Lower leg skin (tissue), 4 donors: ENCODE measurements around the gene SMAD6. TPM values are rescaled to one million over a fixed set of nuclear protein-coding genes. Genes with fewer than 3 reads are reported as not detected.

Source experiments
- DNase-seq, 2 donors: peaks; one replicate each; pipeline ENCODE4 v3.0.0-alpha.2; 2019; ENCODE audit warnings: low spot score in 2 of 2
- H3K4me3 ChIP-seq: fragments of 200-600 bp; sonication (generic); 2 replicates; pipeline ENCODE4 v1.5.1; 2017; ENCODE audit warnings: mild to moderate bottlenecking, low read depth; ENCODE audit not compliant: poor library complexity, severe bottlenecking
- CTCF ChIP-seq, 3 donors: fragments of 450-650 bp; IDR thresholded peaks; one replicate each; pipeline ENCODE4 v1.5.1; 2016; ENCODE audit warnings: antibody characterized with exemption in 3 of 3, mild to moderate bottlenecking in 3 of 3, moderate library complexity in 2 of 3
- POLR2A ChIP-seq, 2 donors: fragments of 450-650 bp; IDR thresholded peaks; one replicate each; pipeline ENCODE4 v1.6.1; 2016 to 2017; ENCODE audit warnings: antibody characterized with exemption in 2 of 2, mild to moderate bottlenecking in 1 of 2, moderate library complexity in 1 of 2
- WGBS, 2 donors: methylation state at CpG; one replicate each; pipeline ENCODE4 v1.1.5; 2018; 5-methylcytosine and 5-hydroxymethylcytosine counted together
- intact Hi-C: fragments of 100-400 bp; cut with DNase I; formaldehyde crosslinking; loops from one replicate; pipeline ENCODE4 v1.15.0; 2023; ENCODE audit warnings: low total_unique reads
- total RNA-seq, 4 donors: library from RNA; depleted of rRNA; stranded (reverse); fragments of >200 nt; gene quantifications; one replicate each; pipeline ENCODE4 v1.1.0, GENCODE V29; 2016

SMAD6 gene
- total RNA-seq, 4 donors from 2014 or later: 2.0 to 9.1 (median 6.7) TPM

GRCh38 chr15:66675446-66675845 lies 26.6 kb upstream of the SMAD6 start:
- no peak overlapping the region for H3K4me3 ChIP-seq
- TF ChIP-seq POLR2A (IDR thresholded peaks at IDR 0.05): no peak
- no peak for TF ChIP-seq CTCF (IDR thresholded peaks at IDR 0.05)
- no peak for DNase-seq
- intact Hi-C loops: no loop called here
- 71 to 76% methylated on average over 1 of the region's 1 CpG for WGBS, 2 donors

- H3K4me3 ChIP-seq: no peak overlapping the region
- intact Hi-C loops: no loop called here
- TF ChIP-seq CTCF (IDR thresholded peaks at IDR 0.05): no peak
- TF ChIP-seq POLR2A (IDR thresholded peaks at IDR 0.05): no peak
- no peak for DNase-seq
- 96 to 100% methylated on average over 1 of the region's 1 CpG for WGBS, 2 donors
Measured at GRCh38 chr15:66677336-66677735, 24.7 kb upstream of the SMAD6 start.

GRCh38 chr15:66679061-66679656 lies 22.9 kb upstream of the SMAD6 start:
- intact Hi-C loops: no loop called here
- WGBS, 2 donors: 76 to 83% methylated on average over 4 of the region's 4 CpGs
- no peak for DNase-seq
- H3K4me3 ChIP-seq: no peak overlapping the region
- TF ChIP-seq POLR2A (IDR thresholded peaks at IDR 0.05): no peak
- no peak for TF ChIP-seq CTCF (IDR thresholded peaks at IDR 0.05)

- intact Hi-C loops: no loop called here
- WGBS, 2 donors: 87 to 93% methylated on average over 9 to 10 of the region's 10 CpGs
- H3K4me3 ChIP-seq: no peak overlapping the region
- DNase-seq: no peak
- no peak for TF ChIP-seq CTCF (IDR thresholded peaks at IDR 0.05)
- no peak for TF ChIP-seq POLR2A (IDR thresholded peaks at IDR 0.05)
Measured at GRCh38 chr15:66679657-66680108, 22.4 kb upstream of the SMAD6 start.

GRCh38 chr15:66680502-66680901 lies 21.5 kb upstream of the SMAD6 start:
- TF ChIP-seq CTCF (IDR thresholded peaks at IDR 0.05) (no peak), POLR2A (IDR thresholded peaks at IDR 0.05) (no peak)
- intact Hi-C loops: no loop called here
- DNase-seq: no peak
- H3K4me3 ChIP-seq: no peak overlapping the region

- TF ChIP-seq POLR2A (IDR thresholded peaks at IDR 0.05) (no peak), CTCF (IDR thresholded peaks at IDR 0.05) (no peak)
- no peak overlapping the region for H3K4me3 ChIP-seq
- no peak for DNase-seq
- intact Hi-C loops: no loop called here
- 95 to 98% methylated on average over 2 of the region's 2 CpGs for WGBS, 2 donors
Measured at GRCh38 chr15:66681395-66681794, 20.6 kb upstream of the SMAD6 start.
